NCI-H2196 (cell line): ENCODE data around the gene PTPRN2.
"Not testable (repeated sequence)": the region's sequence is repeated elsewhere in the genome, so short reads cannot be mapped to it uniquely, and the experiment has no call there.

Experiments
- DNase-seq: peaks from one replicate; lab custom pipeline; 2025; ENCODE audit not compliant: unreplicated experiment; lab: John Stamatoyannopoulos, UW

PTPRN2 gene

DNA sequence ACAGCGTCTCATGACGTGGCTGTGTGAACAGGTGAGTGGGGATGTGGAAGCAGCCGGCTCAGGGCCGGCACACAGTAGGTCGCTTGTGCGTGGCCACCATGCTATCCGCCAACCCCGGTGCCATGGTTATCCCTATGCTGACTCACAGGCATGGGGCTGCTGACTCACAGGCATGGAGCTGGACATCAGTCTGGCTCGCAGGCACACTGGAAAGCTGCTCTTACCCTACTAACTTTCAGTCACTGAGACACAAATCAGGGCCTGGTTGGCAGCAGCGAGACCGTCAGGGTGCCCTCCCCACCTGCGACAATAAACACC, 341.9 kb downstream of the PTPRN2 start:
- no peak for DNase-seq

DNA sequence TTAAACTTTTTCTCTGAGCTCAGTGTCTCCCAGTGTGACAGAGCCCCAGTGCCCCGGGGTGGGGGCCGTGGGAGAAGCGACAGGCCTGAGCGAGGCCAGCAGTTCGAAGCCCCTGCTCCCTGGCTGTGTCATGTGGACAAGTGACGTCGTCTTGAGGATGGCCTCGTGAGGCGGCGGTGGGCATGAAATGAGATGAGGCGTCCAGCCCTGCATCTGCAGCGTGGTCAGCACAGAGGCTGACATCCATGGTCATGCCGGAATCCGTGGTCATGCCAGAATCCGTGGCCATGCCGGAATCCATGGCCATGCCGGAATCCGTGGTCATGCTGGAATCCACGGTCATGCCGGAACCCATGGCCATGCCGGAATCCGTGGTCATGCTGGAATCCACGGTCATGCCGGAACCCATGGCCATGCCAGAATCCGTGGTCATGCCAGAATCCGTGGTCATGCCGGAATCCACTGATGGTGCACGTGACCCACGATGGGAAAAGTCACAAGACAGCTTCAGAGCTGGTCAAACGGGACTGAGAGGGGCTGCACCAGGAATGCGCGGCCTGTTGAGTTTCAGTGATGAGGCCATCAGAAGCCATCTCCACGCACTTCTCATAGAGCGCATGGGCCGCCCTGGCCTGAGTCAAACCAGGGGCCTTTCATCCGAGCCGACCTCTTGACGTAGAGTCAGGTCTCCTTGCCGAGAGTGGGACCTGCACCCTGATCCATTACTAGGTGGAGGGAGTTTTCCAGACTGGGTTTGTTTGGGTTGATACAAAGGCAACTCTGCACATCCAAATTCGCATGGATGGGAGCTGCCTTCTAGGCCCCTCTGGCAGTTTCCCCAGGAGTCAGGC, 342.5 kb downstream of the PTPRN2 start:
- no peak for DNase-seq

DNA sequence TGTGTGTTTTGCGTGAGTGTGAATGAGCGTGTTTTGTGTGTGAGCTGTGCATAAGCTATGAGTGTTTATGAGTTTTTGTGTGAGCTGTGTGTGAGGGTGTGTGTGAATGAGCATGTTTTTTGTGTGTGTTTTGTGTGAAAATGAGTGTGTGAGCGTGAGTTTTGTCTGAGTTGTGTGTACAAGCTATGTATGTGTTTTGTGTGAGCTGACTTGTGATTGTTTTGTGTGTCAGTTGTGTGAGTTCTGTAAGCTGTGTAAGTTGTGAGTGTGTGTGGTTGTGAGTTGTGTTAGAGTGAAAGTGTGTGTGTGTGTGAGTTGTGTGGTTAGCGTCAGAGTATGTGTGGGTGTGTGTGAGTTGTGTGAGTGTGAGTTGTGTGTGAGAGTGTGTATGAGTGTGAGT, 343.2 kb downstream of the PTPRN2 start:
- no peak for DNase-seq

DNA sequence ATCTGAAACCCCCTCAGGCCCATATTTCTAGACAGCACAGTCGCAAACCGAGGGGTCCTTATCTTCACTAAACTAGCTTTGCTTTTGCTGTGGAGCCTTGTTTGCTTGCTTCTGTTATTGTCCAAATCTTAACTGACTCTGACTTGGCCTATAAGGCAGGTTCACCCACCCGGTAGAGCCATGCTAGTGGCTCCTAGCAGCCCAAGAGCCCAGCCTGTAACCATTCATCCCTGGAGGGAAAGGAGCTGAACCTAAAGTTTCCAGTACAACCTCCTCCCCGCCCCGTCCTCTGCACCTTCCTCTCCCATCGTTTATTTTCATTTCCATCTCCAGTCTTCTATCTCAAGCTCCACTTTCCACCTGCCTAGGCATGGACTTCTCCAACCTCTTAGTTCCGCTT, 345.7 kb downstream of the PTPRN2 start:
- DNase-seq, result no peak

DNA sequence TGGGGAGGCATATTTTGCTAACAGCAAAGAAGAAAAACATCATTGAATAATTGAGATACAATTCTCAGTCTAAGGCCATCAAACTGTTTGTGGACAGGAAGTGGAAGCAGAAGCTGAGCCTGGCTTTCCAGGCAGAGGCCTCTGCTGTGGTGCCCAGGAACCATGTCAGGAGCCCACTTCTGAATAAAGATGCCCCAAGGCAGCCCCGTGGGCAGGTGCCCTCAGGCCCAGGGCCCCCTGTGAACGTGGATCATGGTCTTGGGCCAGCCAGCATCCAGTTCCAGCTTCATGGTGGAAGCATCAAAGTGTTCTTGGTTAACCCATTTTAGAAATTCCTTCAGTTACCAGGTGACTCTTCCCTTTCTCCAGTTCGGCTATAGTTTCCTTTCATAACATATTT, 346.8 kb downstream of the PTPRN2 start:
- no peak for DNase-seq

DNA sequence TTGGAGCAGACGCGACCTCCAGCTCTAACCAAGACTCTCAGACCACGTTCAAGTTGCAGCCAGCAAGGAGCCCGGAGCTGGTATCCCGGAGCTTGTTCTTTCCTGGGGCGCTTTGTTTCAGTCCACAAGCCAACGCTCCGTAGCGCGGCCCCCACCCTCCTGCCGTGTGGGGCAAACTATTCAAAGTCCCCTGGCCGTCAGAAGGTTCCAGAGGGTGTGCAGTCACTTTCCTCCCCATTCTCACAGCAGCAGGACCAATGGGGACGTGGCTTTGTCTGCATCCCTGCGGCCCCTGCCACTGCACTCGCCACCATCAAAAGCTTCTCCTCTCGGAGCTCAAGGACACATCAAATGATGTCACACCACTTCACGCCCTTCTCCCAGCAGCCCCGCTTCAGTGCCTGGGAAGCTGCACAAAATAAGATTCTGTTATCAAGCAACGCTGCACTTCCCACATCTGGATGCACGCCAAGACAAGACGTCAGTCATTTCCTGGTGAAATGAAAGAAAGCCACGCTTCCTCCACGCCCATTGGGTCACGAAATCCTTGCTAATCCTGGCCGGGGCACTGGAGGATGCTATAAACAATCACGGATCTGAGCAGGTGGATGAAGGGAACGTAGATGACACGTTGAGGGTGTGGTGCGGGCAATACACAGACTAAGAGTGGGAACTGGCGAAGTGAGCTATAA, 348.2 kb downstream of the PTPRN2 start:
- DNase-seq, result no peak

DNA sequence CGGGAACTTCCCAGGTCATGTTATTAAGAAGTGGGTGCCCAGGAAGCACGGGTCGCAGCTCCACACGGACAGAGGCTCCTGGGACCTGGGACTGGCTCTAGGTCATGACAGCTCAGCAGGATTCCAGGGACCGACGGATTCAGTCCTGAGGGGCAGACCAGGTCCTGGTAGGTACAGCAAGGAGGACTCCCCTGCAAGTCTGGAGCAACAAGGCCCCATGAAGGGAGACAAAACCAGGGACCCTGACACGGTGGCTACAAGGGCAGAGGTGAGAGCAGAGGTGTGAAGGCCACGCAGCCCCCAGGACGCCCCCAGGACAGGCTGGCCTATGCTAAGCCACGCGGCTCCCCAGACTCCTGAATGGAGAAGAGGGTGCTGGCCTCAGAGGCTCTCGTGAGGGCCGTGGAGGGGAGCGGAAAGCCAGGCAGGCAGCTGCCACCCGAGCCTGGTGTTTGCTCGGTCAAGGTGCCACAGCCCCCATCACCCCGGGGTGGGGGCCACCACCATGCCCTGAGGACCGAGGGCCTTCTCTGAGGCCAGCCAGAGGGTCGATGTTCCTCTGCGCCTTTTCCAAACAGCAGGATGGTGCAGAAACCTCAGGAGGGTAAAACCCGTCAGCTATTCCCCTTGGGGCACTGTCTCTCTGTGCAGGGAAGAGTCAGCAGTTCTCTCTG, 348.9 kb downstream of the PTPRN2 start:
- no peak for DNase-seq

DNA sequence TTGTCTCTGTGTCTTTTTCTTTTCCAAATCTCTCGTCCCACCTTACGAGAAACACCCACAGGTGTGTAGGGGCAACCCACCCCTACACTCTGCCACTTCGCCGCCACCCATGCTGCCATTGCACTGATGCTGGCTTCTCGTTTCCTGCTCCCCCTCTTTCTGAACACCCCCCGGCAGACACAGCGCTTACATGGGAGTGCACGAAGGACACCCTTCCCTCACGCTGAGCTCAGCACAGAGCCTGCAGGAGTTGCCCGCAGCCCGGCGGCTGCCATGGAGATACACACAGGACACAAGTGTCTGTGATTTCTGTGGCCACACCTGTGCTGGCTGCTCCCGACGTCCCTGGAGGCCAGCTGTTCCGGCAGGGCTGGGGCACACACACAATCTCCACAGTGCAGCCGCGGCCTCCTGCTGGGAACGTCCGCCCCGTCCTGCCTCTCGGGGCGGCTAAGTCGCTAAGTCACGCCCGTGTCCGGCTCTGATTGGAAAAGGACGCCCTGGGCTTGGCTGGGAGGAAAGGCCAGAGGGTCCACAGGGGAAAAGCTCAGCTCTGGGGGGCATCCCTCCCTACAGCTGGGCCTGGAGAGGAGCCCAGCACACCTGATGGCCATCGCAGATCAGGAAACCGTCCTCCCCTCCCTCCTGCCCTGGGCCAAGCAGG, 349.8 kb downstream of the PTPRN2 start:
- no peak for DNase-seq

DNA sequence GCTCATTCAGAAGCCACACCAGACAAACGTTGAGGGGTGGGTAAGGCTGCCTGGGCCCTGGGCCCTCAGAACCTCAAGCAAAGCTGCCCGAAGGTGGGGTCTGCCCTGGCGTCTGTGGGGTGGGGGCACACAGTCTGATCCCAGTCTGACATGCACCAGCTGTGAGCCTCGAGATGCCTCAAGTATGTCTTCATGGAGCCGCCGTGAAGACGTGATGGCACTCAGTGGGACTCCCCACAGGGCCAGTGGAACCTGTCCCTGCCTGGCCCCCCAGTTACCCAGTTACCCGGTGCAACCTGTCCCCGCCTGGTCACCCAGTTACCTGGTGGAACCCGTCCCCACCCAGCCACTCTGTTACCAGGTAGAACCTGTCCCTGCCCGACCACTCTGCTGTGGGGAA, 351.2 kb downstream of the PTPRN2 start:
- DNase-seq, result no peak

DNA sequence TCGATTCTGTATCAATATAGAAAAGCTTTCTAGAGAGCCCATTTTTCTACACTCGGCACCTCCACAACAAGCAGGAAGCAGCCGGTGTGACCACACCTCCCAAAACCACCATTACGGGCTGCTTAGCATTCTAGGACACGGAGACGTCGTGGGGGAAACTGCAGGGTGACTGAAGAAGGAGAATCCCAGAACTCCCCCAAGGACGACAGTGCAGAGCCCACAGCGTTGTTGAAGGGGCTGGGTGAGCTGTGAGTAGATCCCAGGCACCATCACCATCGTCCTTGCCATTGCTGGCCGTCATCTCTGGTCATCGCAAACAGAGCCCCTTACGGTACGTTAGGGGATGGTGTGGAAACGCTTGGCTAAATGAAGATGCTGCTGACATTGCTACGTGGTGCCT, 351.8 kb downstream of the PTPRN2 start:
- DNase-seq, result no peak

DNA sequence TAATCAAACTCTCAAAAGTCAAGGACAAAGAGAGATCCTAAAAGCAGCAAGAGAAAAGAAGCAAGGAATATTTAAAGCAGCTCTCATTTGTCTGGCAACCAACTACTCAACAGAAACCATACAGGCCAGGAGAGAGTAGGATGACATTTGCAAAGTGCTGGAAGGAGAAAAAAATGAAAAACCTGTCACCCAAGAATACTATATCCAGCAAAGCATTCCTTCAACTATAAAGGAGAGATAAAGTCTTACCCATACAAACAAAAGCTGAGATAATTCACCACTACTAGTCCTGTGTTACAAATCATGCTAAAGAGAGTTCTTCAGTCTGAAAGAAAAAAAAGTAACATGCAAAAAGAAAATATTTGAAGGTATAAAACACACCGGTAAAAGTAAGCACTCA, 357.7 kb downstream of the PTPRN2 start:
- DNase-seq, result no peak

DNA sequence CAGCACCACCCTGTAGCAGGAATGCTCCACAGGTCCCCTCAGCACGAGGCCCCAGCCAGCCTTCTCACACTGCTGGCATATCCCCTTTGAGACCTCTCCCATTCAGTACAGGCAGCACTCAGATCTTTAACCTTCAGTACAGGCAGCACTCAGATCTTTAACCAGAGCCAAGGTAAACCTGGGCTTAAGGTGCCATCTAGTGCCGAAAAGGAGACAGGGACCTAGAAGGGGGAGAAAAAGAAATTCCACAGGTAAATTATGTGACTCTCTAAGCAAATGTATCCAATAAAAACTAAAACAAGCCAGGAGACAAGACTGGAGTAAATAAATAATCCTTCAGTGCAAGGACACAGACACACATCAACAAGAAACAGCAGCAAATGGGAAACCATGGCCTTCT, 358.6 kb downstream of the PTPRN2 start:
- DNase-seq, result no peak

DNA sequence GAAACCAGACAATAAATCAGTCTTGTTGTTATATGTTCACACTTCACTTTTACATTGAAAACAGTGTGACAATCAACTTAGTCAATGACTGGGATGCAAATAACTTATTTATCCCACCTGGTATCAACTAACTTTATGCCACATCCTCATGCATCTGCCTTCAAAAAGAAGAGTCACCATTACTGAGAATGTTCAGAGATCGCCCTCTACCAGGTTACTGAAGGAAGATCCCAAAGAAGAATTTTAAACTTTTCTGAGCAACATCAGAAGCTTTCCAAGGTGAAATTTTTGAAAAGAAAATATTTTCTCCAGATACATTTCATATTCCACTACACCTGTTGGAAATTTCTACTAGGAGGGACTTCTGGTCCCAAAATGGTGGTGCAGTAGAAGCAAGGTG, 359.5 kb downstream of the PTPRN2 start:
- DNase-seq, result no peak

DNA sequence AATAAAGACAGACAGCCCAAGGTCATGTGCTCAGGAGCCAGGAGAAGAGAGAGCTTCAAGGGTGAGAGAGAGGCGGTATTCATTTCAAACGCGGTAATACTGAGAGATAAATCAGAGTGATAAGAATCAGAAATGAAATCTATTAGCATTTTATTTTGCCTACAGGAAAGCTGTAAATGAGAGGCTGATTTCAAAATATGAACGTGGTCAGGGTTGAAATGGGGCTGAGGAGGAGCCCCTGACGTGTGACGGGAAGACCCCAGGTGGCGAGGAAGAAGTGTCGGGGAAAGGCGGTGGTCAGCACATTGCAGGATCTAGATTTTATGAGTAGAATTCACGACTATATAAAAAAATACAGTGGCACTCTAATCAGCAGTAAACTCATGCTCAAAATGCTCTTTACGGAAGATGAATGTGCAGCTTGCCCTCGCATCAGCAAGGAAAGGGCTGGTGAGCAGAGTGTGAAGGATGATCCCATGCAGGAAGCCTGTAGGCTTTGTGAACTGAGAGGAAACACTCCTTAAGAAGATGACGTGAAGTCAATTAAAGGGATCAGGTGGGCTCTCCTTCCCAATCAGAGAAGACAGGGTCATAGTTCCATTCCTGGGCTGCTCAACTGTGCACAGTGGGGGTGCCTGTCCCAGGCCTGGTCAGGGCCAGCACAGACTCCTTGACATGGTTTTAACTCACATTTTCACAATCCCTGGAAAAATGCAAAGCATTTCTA, 360.2 kb downstream of the PTPRN2 start:
- no peak for DNase-seq

DNA sequence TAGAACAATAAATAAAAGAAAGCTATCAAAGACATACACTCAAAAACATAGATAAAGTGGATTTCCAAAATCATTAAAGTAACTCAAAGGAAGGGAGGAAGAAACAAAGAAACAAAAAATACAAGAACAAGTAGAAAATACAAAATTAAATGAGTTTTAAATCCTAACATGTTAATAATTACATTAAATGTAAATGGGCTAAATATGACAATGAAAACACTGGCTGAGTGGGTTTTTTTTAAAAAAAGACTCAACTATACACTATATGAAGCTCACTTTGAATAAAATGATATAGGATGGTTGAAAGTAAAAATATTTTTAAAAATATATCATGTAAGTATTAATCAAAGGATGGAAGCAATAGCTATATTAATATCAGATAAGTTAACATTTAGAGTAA, 371.4 kb downstream of the PTPRN2 start:
- DNase-seq, result no peak

DNA sequence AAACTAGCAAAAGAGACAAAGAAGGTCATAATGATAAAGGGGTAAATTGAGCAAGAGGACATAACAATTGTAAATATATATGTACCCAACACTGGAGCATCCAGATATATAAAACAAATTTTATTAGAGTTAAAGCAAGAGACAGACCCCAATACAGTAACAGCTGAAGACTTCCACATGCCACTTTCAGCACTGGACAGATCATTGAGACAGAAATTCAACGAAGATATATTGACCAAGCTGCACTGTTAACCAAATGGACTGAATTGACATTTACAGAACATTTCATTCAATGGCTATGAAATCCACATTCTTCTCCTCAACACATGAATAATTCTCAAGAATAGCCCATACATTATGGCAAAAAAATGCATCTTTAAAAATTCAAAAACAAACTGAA, 378.2 kb downstream of the PTPRN2 start:
- no peak for DNase-seq

DNA sequence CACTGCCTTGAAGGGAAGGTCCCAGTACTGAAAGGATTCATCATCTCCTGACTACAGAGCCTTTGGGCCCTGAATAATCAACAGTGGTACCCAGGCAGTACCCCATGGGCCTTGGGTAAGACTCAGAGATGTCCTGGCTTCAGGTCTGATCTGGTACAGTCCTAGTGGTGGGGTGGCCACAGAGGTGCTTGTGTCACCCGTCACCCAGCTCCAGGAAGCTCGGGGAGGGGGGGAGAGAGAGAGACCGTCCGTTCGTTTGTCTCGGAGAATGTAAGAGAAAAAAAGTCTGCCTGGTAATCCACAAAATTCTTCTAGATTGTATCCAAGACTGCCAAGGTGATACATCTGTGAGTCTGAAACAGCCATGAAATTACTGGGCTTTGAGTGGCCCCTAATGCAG, 381.3 kb downstream of the PTPRN2 start:
- no peak for DNase-seq

DNA sequence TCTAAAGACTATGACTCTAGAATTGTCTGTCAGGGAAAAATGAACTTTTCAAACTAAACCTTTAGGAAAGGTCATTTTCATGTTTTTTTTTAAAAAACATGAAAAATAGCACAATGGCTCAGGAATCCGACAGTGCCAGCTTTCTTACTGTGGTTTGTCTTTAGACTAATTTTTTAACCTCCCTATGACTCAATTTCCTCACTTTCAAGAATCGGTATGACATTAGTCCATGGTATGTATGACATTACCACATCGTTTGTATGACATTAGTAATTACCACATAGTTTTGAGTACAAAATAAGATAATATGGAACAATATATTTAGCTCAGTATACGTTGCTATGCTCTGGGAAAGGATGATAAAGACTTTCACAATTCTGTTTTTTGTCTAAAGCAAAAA, 383.2 kb downstream of the PTPRN2 start:
- no peak for DNase-seq

DNA sequence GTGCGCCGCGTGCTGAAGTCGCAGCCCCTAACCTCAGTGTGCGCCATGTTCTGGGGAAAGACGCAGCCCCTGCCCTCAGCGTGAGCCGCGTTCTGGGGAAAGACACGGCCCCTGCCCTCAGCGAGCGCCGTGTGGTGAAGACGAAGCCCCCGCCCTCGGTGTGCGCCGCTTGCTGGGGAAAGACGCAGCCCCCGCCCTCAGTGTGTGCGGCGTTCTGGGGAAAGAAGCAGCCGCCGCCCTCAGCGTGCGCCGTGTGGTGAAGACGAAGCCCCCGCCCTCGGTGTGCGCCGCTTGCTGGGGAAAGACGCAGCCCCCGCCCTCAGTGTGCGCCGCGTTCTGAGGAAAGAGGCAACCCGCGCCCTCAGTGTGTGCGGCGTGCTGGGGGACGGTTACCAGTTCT, 383.7 kb downstream of the PTPRN2 start:
- not testable (repeated sequence) for DNase-seq

DNA sequence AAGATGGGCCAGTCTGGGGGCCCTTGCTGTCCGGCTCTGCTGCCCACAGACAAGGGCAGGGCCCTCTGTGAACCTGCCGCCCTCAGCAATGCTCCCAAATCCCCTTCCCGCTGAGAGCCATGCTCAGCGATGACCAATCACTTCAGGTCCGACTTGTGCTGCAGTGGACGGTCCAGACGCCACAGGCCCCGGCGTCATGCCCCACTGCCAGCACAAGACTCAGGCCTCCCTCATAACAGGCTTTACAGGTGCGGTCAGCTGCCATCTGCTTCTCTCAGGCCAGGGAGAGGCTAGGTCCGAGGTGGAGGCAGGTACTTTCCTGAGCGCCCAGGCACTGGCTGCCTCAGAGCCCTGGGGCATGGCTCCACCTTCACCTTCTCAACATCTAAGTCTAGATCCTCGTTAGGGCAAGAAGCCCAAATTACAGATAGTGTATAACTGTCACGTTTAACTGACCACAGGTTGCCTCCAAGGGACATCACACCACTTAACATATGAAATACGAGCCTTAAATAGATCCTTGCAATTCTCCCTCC, 393.2 kb downstream of the PTPRN2 start:
- no peak for DNase-seq

DNA sequence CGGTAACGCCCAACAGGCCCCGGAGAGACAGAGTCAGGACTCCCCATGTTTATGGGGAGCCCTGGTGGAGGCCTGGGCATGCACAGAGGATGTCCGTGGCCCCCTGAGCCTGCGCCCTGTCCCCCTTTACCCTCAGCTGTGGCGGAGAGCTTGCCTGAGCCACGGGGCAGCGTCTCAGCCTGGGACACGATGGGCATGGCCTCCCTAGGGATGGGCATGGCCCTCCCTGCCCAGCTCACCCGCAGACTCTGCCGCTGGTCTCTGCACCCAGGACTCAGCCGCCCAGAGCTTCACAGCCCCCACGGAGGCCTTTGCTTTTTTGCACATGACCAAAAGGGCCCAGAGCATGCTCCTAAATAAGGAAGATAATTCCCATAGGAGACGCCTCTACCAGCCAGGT, 394.2 kb downstream of the PTPRN2 start:
- no peak for DNase-seq
